K562 treated with DMSO at 1 percent for 12 hours (cell line): ENCODE measurements around the gene FABP6. TPM values are rescaled to one million over a fixed set of nuclear protein-coding genes. Genes with fewer than 3 reads are reported as not detected.

ENCODE experiments used
- total RNA-seq: library from RNA; unstranded; fragments of 300-600 nt; gene quantifications from 2 replicates; pipeline ENCODE4 v1.2.3, GENCODE V29; 2022; ENCODE audit not compliant: insufficient read depth

Gene FABP6
- not detected in 2 replicates for total RNA-seq

GRCh38 chr5:160229190-160229742 lies at the start of gene FABP6:
Gene FABP6 (plus strand): TSS chr5:160229506. CDS start chr5:160229558, 52 bp downstream.

Other genes starting within 250 kb of the FABP6 start
- gene TTC1, start 220.4 kb upstream of the FABP6 start, total RNA-seq: 63.5 and 69.3 TPM in 2 replicates
- 3.4 and 11.7 TPM in 2 replicates for gene PWWP2A, start 110.1 kb upstream of the FABP6 start, total RNA-seq
- gene CCNJL, start 83.1 kb downstream of the FABP6 start, total RNA-seq: not detected in 2 replicates
- 0.26 TPM in 1 of 2 replicates, not detected in the other for gene C1QTNF2, start 141.1 kb downstream of the FABP6 start, total RNA-seq
- gene FAM200C, start 170.5 kb downstream of the FABP6 start, total RNA-seq: 2.3 and 4.6 TPM in 2 replicates
- gene SLU7, start 189.6 kb downstream of the FABP6 start, total RNA-seq: 73.5 and 74.4 TPM in 2 replicates
- 317 and 367 TPM in 2 replicates for gene PTTG1, start 192.3 kb downstream of the FABP6 start, total RNA-seq